ENCODE results near the gene PM20D2.

The PM20D2 gene

DNA sequence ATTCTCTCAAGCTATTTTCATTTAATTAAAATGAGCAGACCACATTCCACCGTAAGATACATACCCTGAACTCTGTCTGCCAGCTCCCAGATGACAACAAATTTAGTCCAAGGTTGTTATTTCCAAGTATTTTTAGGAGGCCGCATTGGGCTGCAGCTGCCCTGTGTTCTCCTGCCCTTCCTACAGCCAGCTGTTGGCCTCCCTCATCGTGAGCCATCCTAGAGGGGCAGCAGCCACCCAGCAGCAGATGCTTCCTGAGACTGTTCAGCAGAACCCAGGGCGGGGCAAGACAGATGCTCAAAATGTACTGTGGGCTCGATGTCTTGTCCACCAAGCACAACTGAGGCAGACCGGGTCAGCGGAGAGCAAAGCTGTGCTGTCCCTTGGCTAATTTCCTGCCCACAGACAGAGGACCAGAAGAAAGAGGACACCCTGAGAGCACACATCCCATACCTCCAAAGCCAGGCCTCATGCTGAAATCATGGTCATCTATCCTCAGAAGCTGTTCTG lies 54.9 kb downstream of the PM20D2 start:
- no peak for DNase-seq (ENCODE audit: low read depth in 2 of 2)

DNA sequence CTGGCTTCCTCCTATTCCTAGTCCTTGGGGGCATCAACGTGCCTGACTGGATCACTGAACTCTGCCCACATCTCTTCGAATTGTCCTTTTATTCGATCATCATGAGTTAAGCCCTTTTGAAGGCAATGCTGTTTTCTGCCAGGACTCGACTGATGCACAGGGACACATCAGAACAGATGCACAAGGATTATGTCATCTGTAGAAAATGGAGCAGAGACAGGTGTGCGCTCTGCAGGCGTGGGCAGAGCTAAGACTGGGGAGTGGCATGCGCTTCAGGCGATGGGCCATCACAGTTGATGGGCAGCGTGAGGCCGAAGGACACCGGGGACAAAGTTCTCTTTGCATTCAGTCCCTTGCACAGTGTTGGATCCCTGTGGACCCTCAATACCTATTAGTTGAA lies 58.2 kb downstream of the PM20D2 start:
- DNase-seq (ENCODE audit: low read depth in 2 of 2): no peak

- no peak for DNase-seq (ENCODE audit: low read depth in 2 of 2)
These were observed 60.0 kb downstream of the PM20D2 start for GRCh38 chr6:89205819-89206218.

DNA sequence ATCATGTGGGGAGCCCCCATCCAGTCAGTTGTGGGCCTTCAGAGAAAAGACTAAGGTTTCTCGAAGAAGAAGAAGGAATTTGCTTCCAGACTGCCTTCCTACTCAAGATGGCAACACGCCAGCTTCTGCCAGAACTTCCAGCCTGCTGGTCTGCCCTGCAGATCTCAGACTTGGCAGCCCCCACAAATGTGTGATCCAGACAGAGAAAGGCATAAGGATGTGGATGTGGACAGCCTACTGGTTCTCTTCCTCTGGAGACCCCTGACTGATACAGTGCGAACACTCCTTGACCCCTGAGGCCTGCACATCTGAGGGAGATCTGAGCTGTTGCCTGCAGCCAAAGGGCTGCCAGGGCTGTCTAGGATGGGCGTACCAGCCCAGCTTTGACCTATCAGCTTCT lies 62.7 kb downstream of the PM20D2 start:
- no peak for DNase-seq (ENCODE audit: low read depth in 2 of 2)

DNA sequence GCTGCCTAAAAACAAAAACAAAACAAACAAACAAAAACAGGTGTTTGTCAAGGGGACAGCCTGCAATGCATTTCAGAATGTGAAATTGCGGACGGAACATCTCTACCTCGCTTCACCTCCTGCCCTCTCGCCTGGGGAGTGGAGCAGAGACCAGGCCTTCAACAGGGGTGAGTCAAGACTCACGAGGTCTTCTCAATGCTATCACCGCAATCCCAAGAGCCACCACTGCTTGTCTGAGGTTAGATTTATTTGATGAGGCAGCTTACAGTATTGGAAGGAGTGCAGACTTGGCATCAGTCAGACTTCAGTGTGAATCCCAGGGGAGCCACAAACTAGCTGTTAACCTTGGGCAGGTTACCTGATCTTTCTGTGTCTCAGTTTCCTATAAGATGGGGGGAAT lies 63.6 kb downstream of the PM20D2 start:
- DNase-seq (ENCODE audit: low read depth in 2 of 2): no peak

DNA sequence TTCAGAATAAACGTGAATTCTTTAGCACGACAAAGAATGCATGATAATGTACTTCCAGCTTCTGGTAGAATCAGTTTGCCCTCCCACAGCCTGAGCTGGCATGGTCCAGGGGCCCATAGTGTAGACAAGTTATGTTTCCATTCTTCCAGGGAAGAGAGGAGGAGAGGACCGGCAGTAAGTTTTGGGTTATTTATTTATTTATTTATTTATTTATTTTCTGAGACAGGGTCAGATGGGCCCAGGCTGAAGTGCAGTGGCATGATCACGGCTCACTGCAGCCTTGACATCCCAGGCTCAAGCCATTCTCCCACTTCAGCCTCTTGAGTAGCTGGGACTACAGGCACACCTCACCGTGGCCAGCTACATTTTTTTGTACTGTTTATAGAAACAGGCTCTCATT lies 66.6 kb downstream of the PM20D2 start:
- DNase-seq (ENCODE audit: low read depth in 2 of 2): no peak

GRCh38 chr6:89214197-89214596 lies 68.3 kb downstream of the PM20D2 start:
- no peak for DNase-seq (ENCODE audit: low read depth in 2 of 2)

All from stimulated activated CD4-positive, alpha-beta T cell treated with anti-CD3 and anti-CD28 coated beads, Interleukin-4, amount 100 ng/mL, for 48 hours (primary cell).